Measurements from ENCODE around the gene NXNL2.

The NXNL2 gene

DNA sequence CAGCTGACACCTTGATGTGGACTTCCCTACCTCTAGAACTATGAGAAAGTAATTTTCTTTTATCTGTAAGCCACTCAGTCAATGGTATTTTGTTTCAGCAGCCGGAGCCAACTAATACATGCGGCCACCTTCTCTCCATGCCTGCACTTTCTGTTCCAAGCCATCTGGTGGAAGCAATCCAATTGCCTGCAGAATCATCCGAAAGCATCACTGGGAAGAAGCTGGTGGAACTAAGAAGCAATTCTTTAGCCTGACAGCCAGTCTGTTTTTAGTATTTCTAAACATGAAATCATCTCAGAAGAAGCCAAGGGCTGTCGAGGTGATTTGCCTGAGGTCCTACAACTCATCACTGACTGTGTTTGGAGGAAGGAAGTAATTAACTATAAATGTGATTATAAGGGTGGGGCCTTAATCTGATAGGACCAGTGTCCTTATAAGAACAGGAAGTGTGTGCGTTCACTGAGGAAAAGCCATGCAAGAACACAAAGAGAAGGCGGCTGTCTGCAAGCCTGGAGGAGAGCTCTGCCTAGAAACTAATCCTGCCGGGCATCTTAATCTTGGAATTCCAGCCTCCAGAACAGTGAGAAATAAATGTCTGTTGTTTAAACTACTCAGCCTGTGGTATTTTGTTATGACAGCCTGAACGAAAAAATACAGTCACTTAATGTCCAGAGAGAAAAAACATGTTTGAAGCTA, 49.1 kb downstream of the NXNL2 start:
- DNase-seq (ENCODE audit: low read depth, low spot score) = peak; percentile 57
- H3K4me3 ChIP-seq (ENCODE audit: low read depth, low read length) = no peak overlapping the region
- in situ Hi-C loops (cut with HindIII; ENCODE audit: low sequenced_read_pairs) = no loop called here
- TF ChIP-seq, protein P1, sequence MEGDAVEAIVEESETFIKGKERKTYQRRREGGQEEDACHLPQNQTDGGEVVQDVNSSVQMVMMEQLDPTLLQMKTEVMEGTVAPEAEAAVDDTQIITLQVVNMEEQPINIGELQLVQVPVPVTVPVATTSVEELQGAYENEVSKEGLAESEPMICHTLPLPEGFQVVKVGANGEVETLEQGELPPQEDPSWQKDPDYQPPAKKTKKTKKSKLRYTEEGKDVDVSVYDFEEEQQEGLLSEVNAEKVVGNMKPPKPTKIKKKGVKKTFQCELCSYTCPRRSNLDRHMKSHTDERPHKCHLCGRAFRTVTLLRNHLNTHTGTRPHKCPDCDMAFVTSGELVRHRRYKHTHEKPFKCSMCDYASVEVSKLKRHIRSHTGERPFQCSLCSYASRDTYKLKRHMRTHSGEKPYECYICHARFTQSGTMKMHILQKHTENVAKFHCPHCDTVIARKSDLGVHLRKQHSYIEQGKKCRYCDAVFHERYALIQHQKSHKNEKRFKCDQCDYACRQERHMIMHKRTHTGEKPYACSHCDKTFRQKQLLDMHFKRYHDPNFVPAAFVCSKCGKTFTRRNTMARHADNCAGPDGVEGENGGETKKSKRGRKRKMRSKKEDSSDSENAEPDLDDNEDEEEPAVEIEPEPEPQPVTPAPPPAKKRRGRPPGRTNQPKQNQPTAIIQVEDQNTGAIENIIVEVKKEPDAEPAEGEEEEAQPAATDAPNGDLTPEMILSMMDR (IDR thresholded peaks at IDR 0.05; ENCODE audit: low read depth, low read length) = no peak

DNA sequence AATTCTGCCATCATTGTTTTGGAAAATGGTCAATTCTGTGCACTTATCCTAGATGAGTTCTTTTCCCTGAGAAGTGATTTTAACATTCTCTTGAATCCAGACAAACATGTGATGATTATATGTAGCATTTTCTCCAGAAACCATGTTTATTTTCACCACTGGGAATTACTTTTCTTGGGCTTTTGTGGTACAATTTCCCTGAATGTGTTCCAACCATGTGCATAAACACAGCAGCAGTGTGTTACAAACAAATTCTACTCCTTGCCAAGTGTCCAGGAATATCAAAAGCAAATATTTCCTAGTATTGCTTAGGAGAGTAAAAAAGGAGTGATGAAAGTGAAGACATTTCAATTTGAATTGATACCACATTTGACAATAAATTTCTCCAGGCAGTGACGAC, 50.4 kb downstream of the NXNL2 start:
- DNase-seq (ENCODE audit: low read depth, low spot score) = no peak
- in situ Hi-C loops (cut with HindIII; ENCODE audit: low sequenced_read_pairs) = no loop called here
- TF ChIP-seq, protein P1 (IDR thresholded peaks at IDR 0.05; ENCODE audit: low read depth, low read length) = no peak
- H3K4me3 ChIP-seq (ENCODE audit: low read depth, low read length) = no peak overlapping the region

DNA sequence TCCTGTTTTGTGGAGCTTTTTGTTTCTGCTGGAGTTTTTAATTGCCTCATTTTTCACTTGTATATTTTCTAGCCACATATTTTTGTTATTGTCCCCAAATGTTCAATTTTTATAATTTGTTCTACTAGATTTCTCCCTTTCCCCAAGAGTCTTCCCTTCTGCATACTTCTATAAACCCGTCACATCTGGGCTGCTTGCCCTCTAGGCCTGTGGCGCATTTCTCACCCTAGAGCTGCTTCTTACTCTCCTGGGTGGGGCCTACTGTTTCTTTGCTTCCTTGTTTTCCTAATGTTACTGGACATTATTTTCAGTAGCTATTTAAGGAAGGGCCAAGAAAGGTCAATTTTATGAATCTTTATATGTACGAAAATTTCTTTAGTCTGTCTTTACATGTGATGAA, 51.5 kb downstream of the NXNL2 start:
- no peak overlapping the region for H3K4me3 ChIP-seq (ENCODE audit: low read depth, low read length)
- TF ChIP-seq, protein P1 (IDR thresholded peaks at IDR 0.05; ENCODE audit: low read depth, low read length) = no peak
- in situ Hi-C loops (cut with HindIII; ENCODE audit: low sequenced_read_pairs) = no loop called here
- DNase-seq (ENCODE audit: low read depth, low spot score) = no peak

DNA sequence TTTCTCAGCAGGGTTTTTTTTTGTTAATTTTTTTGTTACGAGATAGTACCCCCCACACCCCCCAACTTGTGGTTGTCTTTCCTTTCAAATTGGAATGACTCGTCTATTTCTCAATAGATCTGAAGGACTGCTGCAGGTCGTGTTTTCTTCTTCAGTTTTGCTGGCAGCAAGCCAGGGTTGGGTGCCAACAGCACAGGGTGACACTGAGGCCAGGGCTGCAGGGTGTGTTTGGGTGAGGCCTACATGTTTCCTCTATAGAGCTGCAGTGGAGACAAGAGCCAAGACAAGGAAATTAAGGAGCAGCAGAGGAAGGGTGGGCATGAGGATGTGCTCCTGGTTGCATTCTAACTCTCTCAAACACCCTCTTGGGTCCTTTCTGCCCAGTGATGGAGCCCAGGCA, 52.2 kb downstream of the NXNL2 start:
- DNase-seq (ENCODE audit: low read depth, low spot score) = no peak
- in situ Hi-C loops (cut with HindIII; ENCODE audit: low sequenced_read_pairs) = no loop called here
- TF ChIP-seq, protein P1 (IDR thresholded peaks at IDR 0.05; ENCODE audit: low read depth, low read length) = no peak
- H3K4me3 ChIP-seq (ENCODE audit: low read depth, low read length) = no peak overlapping the region

DNA sequence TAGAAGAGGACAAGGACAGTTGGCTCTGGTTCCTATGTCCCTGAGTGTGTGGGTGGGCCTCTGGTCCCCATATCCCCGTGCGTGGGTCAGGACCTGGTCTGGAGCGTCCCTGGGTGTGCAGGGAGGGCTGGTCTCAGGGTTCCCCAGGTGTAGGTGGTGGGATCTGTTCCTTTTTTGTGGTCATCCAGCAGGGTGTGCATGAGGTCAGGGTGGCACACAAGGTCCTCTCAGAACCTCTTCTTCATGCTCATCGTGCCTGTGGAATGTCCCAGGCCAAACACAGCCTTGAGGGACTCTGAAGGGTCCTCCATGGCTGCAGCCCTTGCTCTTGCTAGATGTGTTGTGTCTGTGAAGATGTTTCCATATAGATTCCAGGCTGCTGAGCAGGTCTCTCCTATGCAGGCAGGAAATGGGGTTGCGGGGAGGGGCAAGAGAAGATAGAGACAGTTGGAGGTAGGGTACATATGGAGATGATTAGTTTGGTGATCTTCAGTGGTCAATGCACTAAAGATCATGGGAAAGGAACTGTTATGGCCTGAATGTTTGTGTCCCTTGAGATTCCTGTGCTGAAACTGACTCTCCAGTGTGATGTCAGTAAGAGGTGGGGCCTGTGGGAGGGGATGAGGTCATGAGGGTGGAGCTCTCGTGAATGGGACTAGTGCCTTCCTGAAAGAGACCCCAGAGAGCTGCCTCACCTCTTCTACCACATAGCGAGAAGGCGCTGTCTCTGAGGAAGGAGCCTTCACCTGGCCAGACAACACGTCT, 53.1 kb downstream of the NXNL2 start:
- in situ Hi-C loops (cut with HindIII; ENCODE audit: low sequenced_read_pairs) = no loop called here
- no peak overlapping the region for H3K4me3 ChIP-seq (ENCODE audit: low read depth, low read length)
- TF ChIP-seq, protein P1 (IDR thresholded peaks at IDR 0.05; ENCODE audit: low read depth, low read length) = no peak
- no peak for DNase-seq (ENCODE audit: low read depth, low spot score)

DNA sequence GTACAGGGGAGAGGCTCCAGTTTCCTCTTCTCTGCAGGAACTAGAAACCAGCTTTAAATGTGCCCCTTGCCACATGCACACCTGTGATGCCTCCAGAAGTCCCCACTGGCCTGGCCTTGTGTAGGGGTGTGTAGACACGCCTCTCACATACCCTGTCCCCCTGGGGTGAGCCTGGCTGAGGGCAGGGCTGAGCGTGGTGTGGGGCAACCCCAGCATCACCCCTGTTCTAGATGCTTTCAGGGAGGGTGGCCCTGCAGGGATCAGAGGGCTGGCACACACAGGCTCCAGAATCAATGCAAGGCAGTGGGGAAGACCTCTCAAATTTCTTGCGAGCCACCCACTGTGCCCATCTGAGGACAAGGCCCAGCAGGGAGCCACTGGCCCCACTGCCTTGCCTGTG, 54.7 kb downstream of the NXNL2 start:
- no peak for DNase-seq (ENCODE audit: low read depth, low spot score)
- TF ChIP-seq, protein P1 (IDR thresholded peaks at IDR 0.05; ENCODE audit: low read depth, low read length) = no peak
- in situ Hi-C loops (cut with HindIII; ENCODE audit: low sequenced_read_pairs) = no loop called here
- no peak overlapping the region for H3K4me3 ChIP-seq (ENCODE audit: low read depth, low read length)
